Adrenal gland (tissue), 12 donors: ENCODE results near the gene IGFBPL1. TPM values are rescaled to one million over a fixed set of nuclear protein-coding genes. Genes with fewer than 3 reads are reported as not detected.

Experiments used
- DNase-seq, 7 donors: peaks; one replicate each; pipeline ENCODE4 v3.0.0-alpha.2; 2019 to 2020
- H3K27ac ChIP-seq, 5 donors: fragments of 200-600 bp; sonication (generic) in 4 of 5; 1 replicate in 3 of 5; 2 replicates in 2 of 5; pipeline versions ENCODE4 v1.5.1 to v1.8.0; 2016 to 2020; ENCODE audit warnings: mild to moderate bottlenecking in 1 of 5
- H3K27me3 ChIP-seq: fragments of 200-600 bp; 2 replicates; pipeline ENCODE4 v1.8.0; 2021
- H3K36me3 ChIP-seq, 2 donors: fragments of 200-600 bp; replicated peaks in 1 of 2; 1 replicate in 1 of 2; 2 replicates in 1 of 2; pipeline versions ENCODE4 v1.5.1 to v1.8.0; 2018 to 2022
- H3K4me1 ChIP-seq, 2 donors: fragments of 200-600 bp; replicated peaks in 1 of 2; 1 replicate in 1 of 2; 2 replicates in 1 of 2; pipeline versions ENCODE4 v1.5.1 to v1.8.0; 2018 to 2021
- H3K4me3 ChIP-seq, 4 donors: fragments of 200-600 bp; sonication (generic) in 3 of 4; one replicate each; pipeline ENCODE4 v1.5.1; 2016 to 2018
- H3K9me3 ChIP-seq, 3 donors: fragments of 200-600 bp; sonication (generic) in 1 of 3; replicated peaks in 1 of 3; 1 replicate in 2 of 3; 2 replicates in 1 of 3; pipeline versions ENCODE4 v1.5.1 to v1.8.0; 2016 to 2021
- POLR2A ChIP-seq, 2 donors: fragments of 450-650 bp; IDR thresholded peaks; one replicate each; pipeline ENCODE4 v1.6.1; 2017; ENCODE audit warnings: antibody characterized with exemption in 2 of 2, mild to moderate bottlenecking in 2 of 2, moderate library complexity in 1 of 2
- WGBS, 4 donors: extraction: QIAGEN DNeasy Blood & Tissue Kit in 2 of 4; methylation state at CpG; one replicate each; pipeline versions ENCODE4 v1.1.5 to v1.1.7; 2013 to 2017; 5-methylcytosine and 5-hydroxymethylcytosine counted together
- intact Hi-C, 2 donors: fragments of 100-400 bp; cut with DNase I; formaldehyde crosslinking; loops; one replicate each; pipeline versions ENCODE4 v1.14.1 to v1.15.0; 2022 to 2023
- polyA plus RNA-seq, 3 donors: library from polyadenylated mRNA; stranded (reverse); fragments of 200-250 nt in 2 of 3; fragments of 350-450 nt in 1 of 3; fragmentation: Illumina TruSeq in 1 of 3; extraction: RNeasy Lipid Tissue Mini Kit (QIAGEN cat#74804) in 1 of 3; gene quantifications; one replicate each; pipeline ENCODE4 v1.2.3, GENCODE V29; 2013 to 2014
- total RNA-seq, 9 donors: library from RNA; depleted of rRNA in 4 of 9; stranded (reverse); fragments of >200 nt in 4 of 9; fragments of 120-200 nt in 1 of 9; fragmentation: NEBNext Ultra II Directional in 1 of 9; extraction: Animal tissue kit (Norgen Biotek cat#: 25700) in 1 of 9; gene quantifications; one replicate each; pipeline versions ENCODE4 v1.1.0 to v1.2.4, GENCODE V29; 2013 to 2023
- TF ChIP-seq, protein P1 (sequence below), 6 experiments: fragments of 450-650 bp in 4 of 6; fragments of 200-600 bp in 2 of 6; sonication (generic) in 1 of 6; IDR thresholded peaks; 1 replicate in 5 of 6; 2 replicates in 1 of 6; pipeline versions ENCODE4 v1.5.1 to v1.8.0; 2016 to 2021; ENCODE audit warnings: antibody characterized with exemption in 6 of 6, mild to moderate bottlenecking in 2 of 6, moderate library complexity in 1 of 6
- donor health status: healthy with polysubstance abuse.
- donor health status: Bipolar disorder and iron deficiency.
- donor health status: DM: yes; HTN: yes; CAD: no.
- donor health status: DM: no; HTN: no; CAD: no.
- donor health status: DM: no; HTN: no; CAD: no.
- donor health status: DM: yes; HTN: yes; CAD: no.

IGFBPL1 gene
- total and polyA plus RNA-seq, 12 donors: 0.17 to 5.2 (median 1.5) TPM; not detected in 4

DNA sequence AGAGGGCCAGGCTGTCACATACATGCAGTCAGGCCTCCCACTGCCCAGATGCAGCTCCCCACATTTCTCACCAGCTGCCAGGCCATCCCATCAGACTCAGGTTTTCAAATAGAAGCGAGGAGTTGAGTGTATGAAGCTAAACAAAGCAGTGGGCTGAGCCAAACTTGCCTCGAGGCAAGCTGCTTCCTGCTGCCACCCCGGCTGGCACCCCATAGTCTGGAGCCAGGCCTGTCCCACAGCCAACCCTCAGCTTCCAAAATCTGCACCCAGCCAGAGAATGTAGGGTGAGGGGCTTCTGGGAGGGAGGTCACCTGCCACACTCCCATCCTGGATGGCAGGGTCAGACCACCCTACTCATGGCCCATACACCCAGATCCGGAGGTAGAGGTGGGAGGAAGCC lies 54.1 kb downstream of the IGFBPL1 start:
- WGBS, 4 donors: 58 to 78% (median 67%) methylated on average over 3 to 4 of the region's 4 CpGs
- intact Hi-C loops: loop anchor here in 1 of 2 donors (10.0 kb wide), 1 partner anchor 65 kb away; no protein-coding TSS in a partner anchor
- no peak for DNase-seq

DNA sequence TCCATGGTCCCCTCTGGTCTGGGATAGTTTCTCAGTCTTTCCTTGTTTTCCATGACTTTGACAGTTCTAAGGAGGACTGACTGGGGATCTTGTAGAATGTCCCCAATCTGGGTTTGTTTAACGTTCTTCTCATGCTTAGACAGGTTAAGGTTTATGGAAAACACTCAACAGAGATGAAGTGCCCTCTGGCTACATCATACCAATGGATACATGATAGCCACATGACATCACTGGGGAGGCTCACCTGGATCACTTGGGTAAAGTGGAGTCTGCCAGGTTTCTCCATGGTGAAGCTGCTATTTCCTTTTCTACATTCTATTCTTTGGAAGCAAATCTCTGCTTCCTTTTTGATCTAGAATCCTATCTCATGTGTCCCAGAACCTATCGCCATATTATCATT lies 55.5 kb downstream of the IGFBPL1 start:
- 66 to 82% (median 71%) methylated on average over 2 of the region's 2 CpGs for WGBS, 4 donors
- no peak overlapping the region for H3K27ac ChIP-seq
- H3K4me3 ChIP-seq: no peak overlapping the region
- no peak for DNase-seq
- no peak for TF ChIP-seq POLR2A (IDR thresholded peaks at IDR 0.05)
- TF ChIP-seq, protein P1, sequence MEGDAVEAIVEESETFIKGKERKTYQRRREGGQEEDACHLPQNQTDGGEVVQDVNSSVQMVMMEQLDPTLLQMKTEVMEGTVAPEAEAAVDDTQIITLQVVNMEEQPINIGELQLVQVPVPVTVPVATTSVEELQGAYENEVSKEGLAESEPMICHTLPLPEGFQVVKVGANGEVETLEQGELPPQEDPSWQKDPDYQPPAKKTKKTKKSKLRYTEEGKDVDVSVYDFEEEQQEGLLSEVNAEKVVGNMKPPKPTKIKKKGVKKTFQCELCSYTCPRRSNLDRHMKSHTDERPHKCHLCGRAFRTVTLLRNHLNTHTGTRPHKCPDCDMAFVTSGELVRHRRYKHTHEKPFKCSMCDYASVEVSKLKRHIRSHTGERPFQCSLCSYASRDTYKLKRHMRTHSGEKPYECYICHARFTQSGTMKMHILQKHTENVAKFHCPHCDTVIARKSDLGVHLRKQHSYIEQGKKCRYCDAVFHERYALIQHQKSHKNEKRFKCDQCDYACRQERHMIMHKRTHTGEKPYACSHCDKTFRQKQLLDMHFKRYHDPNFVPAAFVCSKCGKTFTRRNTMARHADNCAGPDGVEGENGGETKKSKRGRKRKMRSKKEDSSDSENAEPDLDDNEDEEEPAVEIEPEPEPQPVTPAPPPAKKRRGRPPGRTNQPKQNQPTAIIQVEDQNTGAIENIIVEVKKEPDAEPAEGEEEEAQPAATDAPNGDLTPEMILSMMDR (IDR thresholded peaks at IDR 0.05): no peak
- no peaks in the 10 kb centered on the region for H3K9me3 ChIP-seq
- H3K4me1 ChIP-seq: no peaks in the 10 kb centered on the region
- no peaks in the 10 kb centered on the region for H3K36me3 ChIP-seq
- intact Hi-C loops: loop anchor here in 1 of 2 donors (10.0 kb wide), 1 partner anchor 454 kb away; no protein-coding TSS in a partner anchor
- H3K27me3 ChIP-seq: no peaks in the 10 kb centered on the region

More for the DNA sequence above, 54.1 kb downstream of the IGFBPL1 start:
- H3K9me3 ChIP-seq: no peaks in the 10 kb centered on the region
- no peak for TF ChIP-seq POLR2A (IDR thresholded peaks at IDR 0.05)
- TF ChIP-seq, protein P1 (IDR thresholded peaks at IDR 0.05): no peak
- H3K4me1 ChIP-seq: no peaks in the 10 kb centered on the region
- H3K4me3 ChIP-seq: no peak overlapping the region
- H3K36me3 ChIP-seq: no peaks in the 10 kb centered on the region
- H3K27me3 ChIP-seq: no peaks in the 10 kb centered on the region
- no peak overlapping the region for H3K27ac ChIP-seq

DNA sequence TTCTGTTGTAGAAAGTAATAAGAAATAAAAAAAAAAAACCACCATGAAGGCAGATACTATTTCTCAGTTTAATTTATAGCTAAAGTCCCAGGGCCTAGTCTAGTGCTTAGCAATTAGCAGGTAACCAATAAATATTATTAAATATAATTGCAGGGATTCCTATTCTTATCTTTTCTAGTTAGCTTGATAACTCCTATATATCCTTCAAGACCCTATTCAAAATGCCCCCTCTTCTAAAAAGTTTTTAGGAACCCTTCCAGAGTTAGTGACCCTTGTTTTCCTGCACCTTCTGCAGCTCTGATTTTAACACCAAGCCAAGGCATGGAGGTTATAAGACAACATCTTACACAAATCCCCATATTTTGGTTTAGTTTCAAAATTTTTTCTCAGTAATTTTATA lies 56.4 kb downstream of the IGFBPL1 start:
- intact Hi-C loops: loop anchor here in 1 of 2 donors (10.0 kb wide), 1 partner anchor 453 kb away; no protein-coding TSS in a partner anchor
- no peak for TF ChIP-seq POLR2A (IDR thresholded peaks at IDR 0.05)
- TF ChIP-seq, protein P1 (IDR thresholded peaks at IDR 0.05): no peak
- no peaks in the 10 kb centered on the region for H3K27me3 ChIP-seq
- no peak overlapping the region for H3K27ac ChIP-seq
- no peaks in the 10 kb centered on the region for H3K36me3 ChIP-seq
- peaks cover 0 to 6% of the 10 kb centered on the region in 2 donors for H3K4me1 ChIP-seq
- no peaks in the 10 kb centered on the region for H3K9me3 ChIP-seq
- no peak for DNase-seq
- no peak overlapping the region for H3K4me3 ChIP-seq

DNA sequence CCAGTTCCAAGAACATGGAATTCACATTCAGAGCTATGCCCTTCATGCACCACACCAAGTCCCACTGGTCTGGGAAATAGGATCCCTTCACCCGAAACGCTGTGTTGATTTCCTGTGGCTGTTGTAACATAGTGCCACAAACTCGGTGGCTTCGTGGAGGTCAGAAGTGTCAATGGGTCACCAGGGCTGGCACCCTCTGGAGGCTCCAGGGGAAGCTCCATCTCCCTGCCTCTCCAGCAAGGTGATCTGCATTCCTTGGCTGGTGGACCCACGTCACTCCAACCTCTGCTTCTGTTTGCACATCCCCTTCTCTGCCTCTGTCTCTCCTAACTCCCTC lies 60.7 kb downstream of the IGFBPL1 start:
- Histone ChIP-seq H3K9me3 (no peaks in the 10 kb centered on the region), H3K4me1 (peaks cover 0 to 6% of the 10 kb centered on the region in 2 donors), H3K36me3 (no peaks in the 10 kb centered on the region), H3K4me3 (no peak overlapping the region), H3K27ac (no peak overlapping the region), H3K27me3 (no peaks in the 10 kb centered on the region)
- WGBS, 4 donors: 63 to 75% (median 66%) methylated on average over 5 of the region's 5 CpGs
- TF ChIP-seq, protein P1 (IDR thresholded peaks at IDR 0.05): no peak
- TF ChIP-seq POLR2A (IDR thresholded peaks at IDR 0.05): no peak
- intact Hi-C loops: loop anchor here (5.0 to 10.0 kb wide), 2 partner anchors 276 to 449 kb away; no protein-coding TSS in a partner anchor
- DNase-seq: no peak
